NCI-H510A (cell line): ENCODE measurements around the gene VIL1.

Source experiments
- DNase-seq: peaks from one replicate; lab custom pipeline; 2025; lab: John Stamatoyannopoulos, UW

VIL1 gene

GRCh38 chr2:218438596-218438995 lies 19.7 kb downstream of the VIL1 start:
- DNase-seq, result no peak

GRCh38 chr2:218444692-218445357 lies 25.9 kb downstream of the VIL1 start:
- no peak for DNase-seq

GRCh38 chr2:218445602-218446001 lies 26.7 kb downstream of the VIL1 start:
- no peak for DNase-seq

- no peak for DNase-seq
Observed at GRCh38 chr2:218446547-218446946, 27.6 kb downstream of the VIL1 start.

- DNase-seq, result no peak
Observed at GRCh38 chr2:218447072-218447471, 28.1 kb downstream of the VIL1 start.

- no peak for DNase-seq
Observed at GRCh38 chr2:218448934-218449333, 30.0 kb downstream of the VIL1 start.

GRCh38 chr2:218452079-218452478 lies 33.2 kb downstream of the VIL1 start:
- DNase-seq, result no peak

- no peak for DNase-seq
Observed at GRCh38 chr2:218456849-218457248, 37.9 kb downstream of the VIL1 start.

- DNase-seq, result no peak
Observed at GRCh38 chr2:218458598-218458997, 39.7 kb downstream of the VIL1 start.

- no peak for DNase-seq
Observed at GRCh38 chr2:218465987-218466633, 47.2 kb downstream of the VIL1 start.

GRCh38 chr2:218470448-218470847 lies 51.5 kb downstream of the VIL1 start:
- no peak for DNase-seq

GRCh38 chr2:218471036-218471435 lies 52.1 kb downstream of the VIL1 start:
- DNase-seq, result no peak

GRCh38 chr2:218471982-218472381 lies 53.1 kb downstream of the VIL1 start:
- DNase-seq, result no peak

GRCh38 chr2:218472988-218473387 lies 54.1 kb downstream of the VIL1 start:
- DNase-seq, result no peak

GRCh38 chr2:218474527-218474926 lies 55.6 kb downstream of the VIL1 start:
- no peak for DNase-seq

GRCh38 chr2:218476676-218477075 lies 57.8 kb downstream of the VIL1 start:
- no peak for DNase-seq

- no peak for DNase-seq
Observed at GRCh38 chr2:218477247-218477646, 58.3 kb downstream of the VIL1 start.

- no peak for DNase-seq
Observed at GRCh38 chr2:218478544-218478943, 59.6 kb downstream of the VIL1 start.

GRCh38 chr2:218479595-218479994 lies 60.7 kb downstream of the VIL1 start:
- no peak for DNase-seq

- DNase-seq, result no peak
Observed at GRCh38 chr2:218482651-218483050, 63.7 kb downstream of the VIL1 start.

GRCh38 chr2:218485986-218486667 lies 67.2 kb downstream of the VIL1 start:
- DNase-seq, result no peak

GRCh38 chr2:218500501-218501060 lies 81.7 kb downstream of the VIL1 start:
- DNase-seq, result no peak

GRCh38 chr2:218501665-218502064 lies 82.7 kb downstream of the VIL1 start:
- DNase-seq, result no peak
